Measurements from ENCODE around the gene UBE2G2.

DNA sequence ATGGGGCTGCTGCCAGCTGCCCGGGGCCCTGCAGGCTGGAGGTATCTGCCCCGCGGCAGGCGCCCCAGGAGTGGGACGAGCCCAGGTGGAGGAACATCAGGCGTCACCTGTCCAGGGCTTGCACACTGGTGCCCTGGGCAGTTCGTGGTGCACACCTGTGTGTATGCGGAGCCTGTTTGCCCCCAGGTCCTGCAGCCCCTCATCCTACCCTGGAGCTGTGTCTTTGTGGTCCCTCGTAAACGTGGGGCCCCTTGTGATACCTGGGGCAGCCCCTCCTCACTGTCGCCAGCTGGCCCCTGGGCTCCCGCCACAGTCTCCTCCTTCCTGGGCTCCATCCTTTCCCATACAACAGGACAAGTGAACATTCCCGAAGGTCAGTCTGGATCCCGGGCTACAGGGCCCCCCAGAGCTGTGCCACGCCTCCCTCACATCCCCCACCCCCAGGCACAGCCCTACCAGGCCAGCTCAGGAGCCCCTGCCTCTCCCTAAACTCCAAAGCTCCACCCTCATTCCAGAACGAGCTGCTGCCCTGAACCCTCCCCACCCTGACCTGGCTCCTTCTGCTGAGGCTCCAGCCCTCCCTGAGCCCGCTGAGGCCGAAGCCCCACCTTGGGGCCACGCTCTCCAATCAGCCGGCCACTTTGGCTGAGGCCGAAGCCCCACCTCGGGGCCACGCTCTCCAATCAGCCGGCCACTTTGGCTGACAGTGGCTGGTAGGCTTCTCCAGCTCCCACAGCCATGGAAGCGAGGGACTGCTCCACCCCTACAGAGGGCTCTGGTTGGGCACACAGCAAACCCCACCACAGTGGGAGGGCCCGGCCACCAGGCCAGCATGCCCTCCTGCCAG is 42.6 kb downstream of the UBE2G2 start:
- TF ChIP-seq EZH2phosphoT487 (IDR thresholded peaks at IDR 0.05; ENCODE audit: insufficient read depth, low read depth) = no peak
- no peak for TF ChIP-seq EZH2 (IDR thresholded peaks at IDR 0.05; ENCODE audit: insufficient read depth, poor library complexity, severe bottlenecking)
